ENCODE data around the gene CHST11. TPM values are rescaled to one million over a fixed set of nuclear protein-coding genes. Genes with fewer than 3 reads are reported as not detected.

The CHST11 gene
- total and polyA plus RNA-seq, 9 of the 15 experiments (the other 6 are each of a cell fraction or from before 2014, with no cell fraction given), result 2.3 to 38.7 (median 15.0) TPM

- TF ChIP-seq UBTF (IDR thresholded peaks at IDR 0.05; ENCODE audit: borderline replicate concordance in 1 of 2, low read depth in 2 of 2, low read length in 2 of 2) (peak; percentile 48 to 60; a peak in 2 of 4 replicates), TRIM25 (IDR thresholded peaks at IDR 0.05; ENCODE audit: borderline replicate concordance) (0 out of 2 replicates have a peak, but pooled peaks have one; percentile 27), AFF4 (CRISPR knock-in tag; IDR thresholded peaks at IDR 0.05) (peak; percentile 59; the same call in 1 of the 2 replicates), NFE2 (IDR thresholded peaks at IDR 0.05; ENCODE audit: low read depth) (no peak), ZNF592 (IDR thresholded peaks at IDR 0.05) (peak; percentile 28; the same call in 1 of the 2 replicates), PHF8 (IDR thresholded peaks at IDR 0.05; ENCODE audit: borderline replicate concordance, low read length) (peak; percentile 24; the same call in 1 of the 2 replicates), RBM22 (IDR thresholded peaks at IDR 0.05; ENCODE audit: low read depth, low read length, poor library complexity, severe bottlenecking) (peak; percentile 41)
Measured at GRCh38 chr12:104457746-104458693, 1.3 kb downstream of the CHST11 start (continued).
